Measurements from ENCODE around the gene JAKMIP2. TPM values are rescaled to one million over a fixed set of nuclear protein-coding genes. Genes with fewer than 3 reads are reported as not detected.

Gene JAKMIP2
- total RNA-seq, 1 experiment from 2014 or later = not detected

- Histone ChIP-seq H3K27me3 (ENCODE audit: insufficient read depth, low read length) (peaks cover 25% of the 10 kb centered on the region), H3K27ac (ENCODE audit: low read depth, low read length) (no peak overlapping the region), H3K36me3 (ENCODE audit: control insufficient read depth in 1 of 2, insufficient read depth in 2 of 2, low read length in 2 of 2) (no peaks in the 10 kb centered on the region), H3K9me3 (ENCODE audit: control insufficient read depth in 1 of 2, insufficient read depth in 1 of 2, low read depth in 1 of 2, low read length in 2 of 2) (no peaks in the 10 kb centered on the region), H3K4me1 (ENCODE audit: control insufficient read depth in 1 of 2, insufficient read depth in 2 of 2, low read length in 2 of 2) (no peaks in the 10 kb centered on the region), H3K9ac (ENCODE audit: low read length) (no peak overlapping the region), H3K4me2 (ENCODE audit: low read length) (no peak overlapping the region), H3K4me3 (replicated peaks in 1 of 2; ENCODE audit: low read depth in 1 of 2, low read length in 2 of 2) (no peak overlapping the region), H3K9me2 (ENCODE audit: insufficient read depth) (no peaks in the 10 kb centered on the region), H3K79me2 (ENCODE audit: insufficient read depth, low read length) (no peaks in the 10 kb centered on the region), H2AFZ (ENCODE audit: low read depth, low read length, poor library complexity, severe bottlenecking) (no peak overlapping the region), H4K20me1 (ENCODE audit: insufficient read depth) (no peaks in the 10 kb centered on the region)
- intact Hi-C loops (cut with micrococcal nuclease) = no loop called here
- BruUV-seq (replicated peaks) = no TSS peak
- DNase-seq (ENCODE audit: low read depth, low spot score) (no peak), ATAC-seq (no peak)
- CTCF ChIA-PET = interaction anchor here (0.9 kb wide), 1 partner anchor 16 kb away, joined by 5 read pairs; no protein-coding TSS in a partner anchor
- POLR2A ChIA-PET = no interaction called here
- TF ChIP-seq SP1 (IDR thresholded peaks at IDR 0.05; ENCODE audit: low read depth) (no peak), CTCF (IDR thresholded peaks at IDR 0.05 in 2 of 3, conservative IDR thresholded peaks at IDR 0.05 in 1 of 3; ENCODE audit: borderline replicate concordance in 1 of 3, insufficient read depth in 1 of 3, low read depth in 2 of 3, low read length in 2 of 3) (no peak), EZH2 (IDR thresholded peaks at IDR 0.05) (no peak), RAD21 (IDR thresholded peaks at IDR 0.05; ENCODE audit: low read depth) (no peak), YY1 (IDR thresholded peaks at IDR 0.05; ENCODE audit: extremely low read depth, insufficient replicate concordance, low read depth, low read length) (no peak)
- TF ChIP-seq, protein P1, sequence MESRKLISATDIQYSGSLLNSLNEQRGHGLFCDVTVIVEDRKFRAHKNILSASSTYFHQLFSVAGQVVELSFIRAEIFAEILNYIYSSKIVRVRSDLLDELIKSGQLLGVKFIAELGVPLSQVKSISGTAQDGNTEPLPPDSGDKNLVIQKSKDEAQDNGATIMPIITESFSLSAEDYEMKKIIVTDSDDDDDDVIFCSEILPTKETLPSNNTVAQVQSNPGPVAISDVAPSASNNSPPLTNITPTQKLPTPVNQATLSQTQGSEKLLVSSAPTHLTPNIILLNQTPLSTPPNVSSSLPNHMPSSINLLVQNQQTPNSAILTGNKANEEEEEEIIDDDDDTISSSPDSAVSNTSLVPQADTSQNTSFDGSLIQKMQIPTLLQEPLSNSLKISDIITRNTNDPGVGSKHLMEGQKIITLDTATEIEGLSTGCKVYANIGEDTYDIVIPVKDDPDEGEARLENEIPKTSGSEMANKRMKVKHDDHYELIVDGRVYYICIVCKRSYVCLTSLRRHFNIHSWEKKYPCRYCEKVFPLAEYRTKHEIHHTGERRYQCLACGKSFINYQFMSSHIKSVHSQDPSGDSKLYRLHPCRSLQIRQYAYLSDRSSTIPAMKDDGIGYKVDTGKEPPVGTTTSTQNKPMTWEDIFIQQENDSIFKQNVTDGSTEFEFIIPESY (IDR thresholded peaks at IDR 0.05; ENCODE audit: extremely low read depth, insufficient replicate concordance, low read length) = no peak
- RAD21 ChIA-PET (ENCODE audit: low non-redundant PET in 1 of 2, low total read pairs in 2 of 2, uncharacterized antibody in 2 of 2, unreplicated experiment in 2 of 2) = no interaction called here
These were observed 138.1 kb downstream of the JAKMIP2 start for GRCh38 chr5:147644460-147644859.

Measured in HCT116 (cell line).